SIG-M5 treated with dmso at 0.1 percent for 504 hours (cell line): Measurements from ENCODE around the gene TCP1.
"Not testable (repeated sequence)": the region's sequence is repeated elsewhere in the genome, so short reads cannot be mapped to it uniquely, and the experiment has no call there.

ENCODE experiments used
- DNase-seq: peaks from one replicate; lab custom pipeline; 2025; ENCODE audit not compliant: unreplicated experiment; lab: John Stamatoyannopoulos, UW

The TCP1 gene

DNA sequence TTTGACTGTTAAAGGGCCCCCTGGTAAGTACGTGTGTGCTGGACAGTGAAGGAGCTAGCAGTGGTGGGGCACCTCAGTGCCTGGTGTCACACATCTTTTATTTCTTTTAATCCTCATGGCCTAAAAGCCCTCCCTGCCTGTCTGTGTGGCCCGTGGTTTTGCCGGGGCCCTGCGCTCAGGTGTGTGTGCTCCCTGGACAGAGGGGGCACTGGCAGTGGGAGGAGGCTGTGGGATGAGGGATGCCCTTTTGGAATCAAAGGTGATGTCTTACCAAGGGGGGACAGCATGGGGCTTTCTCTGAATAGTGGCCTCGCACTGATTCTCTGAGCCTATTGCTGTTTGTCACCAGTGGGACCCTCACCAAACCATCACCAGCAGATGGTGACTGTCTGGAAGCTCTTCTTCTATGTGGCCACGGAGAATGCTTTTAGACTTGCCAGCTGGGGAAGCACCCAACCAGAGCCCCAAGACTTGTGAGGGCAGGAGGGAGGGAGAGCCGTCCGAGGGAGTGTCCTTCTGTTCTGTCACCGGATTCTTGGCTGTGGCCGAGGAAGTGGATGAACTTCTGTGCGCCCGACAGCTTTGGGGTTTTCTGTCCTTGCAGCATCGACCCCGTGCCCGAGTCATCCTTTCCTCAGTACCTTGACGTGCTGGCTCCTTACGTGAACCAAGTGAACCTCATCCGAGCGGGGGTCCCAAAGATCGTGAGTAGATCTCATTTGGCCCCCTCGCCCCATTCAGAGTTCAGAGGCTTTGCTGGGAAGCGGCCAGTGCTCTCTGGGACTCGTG, 28.7 kb upstream of the TCP1 start:
- no peak for DNase-seq

- DNase-seq: not testable (repeated sequence)
Observed at GRCh38 chr6:159816775-159817174, 27.4 kb upstream of the TCP1 start.

DNA sequence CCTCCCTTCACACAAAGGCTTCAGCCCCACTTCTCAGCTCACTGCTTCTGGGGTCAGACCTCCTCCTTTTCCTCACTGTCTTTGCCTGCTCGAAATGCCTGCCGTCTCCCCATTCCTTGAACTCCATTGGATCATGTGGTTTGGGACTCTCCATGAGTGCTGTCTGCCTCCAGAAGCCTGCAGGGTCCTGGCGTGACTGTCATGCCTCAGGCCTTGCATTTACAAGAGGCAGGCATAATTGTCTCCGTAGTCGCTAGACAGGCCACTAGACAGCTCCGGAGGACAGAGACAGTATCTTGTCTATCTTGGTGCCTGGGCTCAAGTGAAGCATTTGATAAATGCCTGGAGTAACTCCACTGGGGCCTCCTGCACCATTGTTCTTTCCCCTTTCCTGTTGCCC, 26.0 kb upstream of the TCP1 start:
- DNase-seq: no peak

GRCh38 chr6:159813781-159814180, 24.4 kb upstream of the TCP1 start:
- no peak for DNase-seq

DNA sequence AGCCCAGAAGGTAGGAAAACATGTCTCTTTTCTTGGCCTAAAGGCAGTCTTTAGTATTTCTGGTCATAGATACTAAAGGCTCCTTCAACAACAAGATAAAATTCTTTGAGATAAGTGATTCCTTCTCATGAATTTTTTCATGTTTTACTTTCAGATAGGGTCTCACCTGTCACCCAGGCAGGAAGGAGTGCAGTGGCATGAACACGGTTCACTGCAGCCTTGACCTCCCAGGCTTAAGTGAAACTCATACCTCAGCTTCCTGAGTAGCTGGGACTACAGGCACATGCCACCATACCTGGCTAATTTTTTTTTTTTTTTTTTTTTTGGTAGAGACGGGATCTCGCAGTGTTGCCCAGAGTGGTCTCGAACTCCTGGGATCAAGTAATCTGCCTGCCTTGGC, 19.7 kb upstream of the TCP1 start:
- DNase-seq: no peak

DNA sequence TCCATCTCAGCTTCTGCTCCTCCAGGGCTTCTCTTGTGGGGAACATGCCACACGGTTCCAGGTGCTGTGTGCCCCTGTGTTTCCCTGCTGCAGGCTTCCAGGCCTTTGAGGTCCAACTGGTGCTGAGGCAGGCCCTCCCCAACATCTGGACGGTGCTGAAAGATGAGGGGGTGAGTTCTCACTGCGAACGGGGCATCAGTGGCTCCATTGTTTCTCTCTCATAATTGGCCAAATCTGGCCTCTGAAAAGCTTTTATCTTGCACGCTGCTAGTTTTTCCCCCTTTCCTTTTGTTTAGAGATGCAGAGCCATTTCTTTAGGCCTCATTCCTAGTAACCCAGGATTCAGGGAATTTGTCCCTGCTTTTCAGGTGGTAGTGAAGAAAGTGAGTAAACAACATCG, 19.2 kb upstream of the TCP1 start:
- no peak for DNase-seq

GRCh38 chr6:159807150-159807858, 17.9 kb upstream of the TCP1 start:
- no peak for DNase-seq

GRCh38 chr6:159806021-159806458, 16.6 kb upstream of the TCP1 start:
- DNase-seq: peak; percentile 65

DNA sequence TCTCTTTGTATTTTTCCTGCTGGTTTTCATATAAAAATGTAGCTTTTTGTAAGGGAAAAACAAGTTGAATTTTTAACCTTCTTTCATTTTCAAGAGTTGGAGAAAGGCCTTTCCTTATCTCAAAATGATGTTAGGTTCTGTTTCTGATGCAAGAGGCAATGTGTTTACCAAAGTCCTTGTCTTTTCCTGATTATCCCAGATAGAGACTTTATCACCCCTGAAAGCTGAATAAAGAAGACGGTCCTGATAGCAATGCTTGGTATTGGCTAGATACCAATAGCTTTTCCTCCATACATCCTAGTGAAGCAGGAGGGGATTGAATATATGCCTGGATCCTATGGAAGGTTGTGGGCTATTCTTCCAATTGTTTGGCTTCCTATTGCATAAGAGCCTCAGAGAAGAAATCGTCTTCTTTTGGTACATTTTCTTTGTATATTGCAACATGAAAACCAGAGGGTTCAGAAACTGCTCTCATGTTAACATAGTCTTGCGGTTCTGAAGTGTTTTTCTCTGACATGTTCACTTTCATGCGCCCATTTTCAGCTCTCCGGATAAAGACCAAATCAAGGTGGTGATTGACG, 16.1 kb upstream of the TCP1 start:
- peak; percentile 66 for DNase-seq

- no peak for DNase-seq
Observed at GRCh38 chr6:159804504-159804903, 15.1 kb upstream of the TCP1 start.

DNA sequence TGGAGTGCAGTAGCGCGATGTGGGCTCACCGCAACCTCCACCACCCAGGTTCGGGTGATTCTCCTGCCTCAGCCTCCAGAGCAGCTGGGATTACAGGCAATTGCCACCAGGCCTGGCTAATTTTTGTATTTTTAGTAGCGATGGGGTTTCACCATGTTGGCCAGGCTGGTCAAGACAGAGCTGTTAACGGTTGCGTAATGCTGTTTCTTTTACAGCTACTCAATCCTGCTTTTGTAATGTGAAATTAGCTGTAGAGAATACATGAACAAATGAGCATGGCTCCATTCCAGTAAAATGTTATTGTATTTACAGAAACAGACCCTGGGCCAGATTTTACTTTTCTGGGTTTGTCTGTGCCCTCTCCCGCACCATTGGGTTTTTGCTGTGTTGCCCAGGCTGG, 12.5 kb upstream of the TCP1 start:
- peak; percentile 89 for DNase-seq

- DNase-seq: no peak
Observed at GRCh38 chr6:159800141-159800865, 10.9 kb upstream of the TCP1 start, which contains the start of gene PNLDC1. Gene PNLDC1, plus strand, starts transcription at chr6:159800276. Its CDS starts 32 bp downstream, at chr6:159800308.

DNA sequence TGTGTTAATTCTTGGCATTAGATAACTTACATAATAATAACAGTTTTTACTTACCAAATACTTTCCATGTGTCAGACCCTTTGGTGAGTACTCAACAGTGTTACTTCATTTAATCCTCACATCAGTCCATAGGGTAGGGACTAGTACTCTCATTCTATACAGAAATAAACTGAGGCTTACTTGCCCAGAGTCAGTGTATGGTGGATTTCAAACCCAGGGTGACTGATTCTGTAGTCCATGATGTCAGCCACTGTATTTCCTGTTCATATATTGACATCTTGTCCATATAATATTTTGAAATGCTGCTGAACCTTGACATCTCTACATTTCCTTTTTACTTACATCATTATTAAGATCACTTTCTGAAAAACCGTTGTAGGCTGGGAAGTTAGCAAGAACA, 8.2 kb upstream of the TCP1 start:
- no peak for DNase-seq

DNA sequence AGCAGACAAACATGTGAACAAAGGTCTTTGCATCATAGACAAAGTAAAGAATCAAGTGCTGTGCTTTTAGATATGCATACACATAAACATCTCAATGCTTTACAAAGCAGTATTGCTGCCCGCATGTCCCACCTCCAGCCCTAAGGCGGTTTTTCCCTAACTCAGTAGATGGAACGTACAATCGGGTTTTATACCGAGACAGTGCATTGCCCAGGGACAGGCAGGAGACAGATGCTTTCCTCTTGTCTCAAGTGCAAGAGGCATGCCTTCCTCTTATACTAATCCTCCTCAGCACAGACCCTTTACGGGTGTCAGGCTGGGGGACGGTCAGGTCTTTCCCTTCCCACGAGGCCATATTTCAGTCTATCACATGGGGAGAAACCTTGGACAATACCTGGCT, 5.6 kb upstream of the TCP1 start:
- not testable (repeated sequence) for DNase-seq

DNA sequence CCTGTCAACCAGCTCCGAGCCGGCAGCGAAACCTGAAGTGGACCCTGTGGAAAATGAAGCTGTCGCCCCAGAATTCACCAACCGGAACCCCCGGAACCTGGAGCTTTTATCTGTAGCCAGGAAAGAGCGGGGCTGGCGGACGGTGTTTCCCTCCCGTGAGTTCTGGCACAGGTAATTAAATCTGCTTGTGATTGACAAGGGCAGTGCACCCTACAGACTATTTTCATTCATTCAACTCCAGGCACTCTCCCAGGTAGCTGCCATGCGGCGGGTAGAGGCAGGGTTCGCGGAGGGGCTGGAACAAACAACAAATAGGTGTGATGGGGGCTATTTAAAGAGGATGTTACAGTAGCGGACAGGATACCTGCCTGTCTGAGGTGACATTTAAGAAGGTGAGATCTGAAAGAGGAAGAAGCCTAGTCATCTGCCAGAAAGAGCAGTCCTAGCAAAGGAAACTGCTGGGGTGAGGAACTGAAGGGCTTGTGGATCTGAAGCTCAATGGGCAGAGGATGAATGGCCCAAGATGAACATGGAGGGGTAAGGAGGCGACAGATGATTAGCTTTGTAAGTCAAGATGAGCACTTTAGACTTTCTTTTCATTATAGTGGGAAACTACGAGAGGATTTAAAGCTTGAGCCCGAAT, 1.7 kb upstream of the TCP1 start:
- peak; percentile 42 for DNase-seq

DNA sequence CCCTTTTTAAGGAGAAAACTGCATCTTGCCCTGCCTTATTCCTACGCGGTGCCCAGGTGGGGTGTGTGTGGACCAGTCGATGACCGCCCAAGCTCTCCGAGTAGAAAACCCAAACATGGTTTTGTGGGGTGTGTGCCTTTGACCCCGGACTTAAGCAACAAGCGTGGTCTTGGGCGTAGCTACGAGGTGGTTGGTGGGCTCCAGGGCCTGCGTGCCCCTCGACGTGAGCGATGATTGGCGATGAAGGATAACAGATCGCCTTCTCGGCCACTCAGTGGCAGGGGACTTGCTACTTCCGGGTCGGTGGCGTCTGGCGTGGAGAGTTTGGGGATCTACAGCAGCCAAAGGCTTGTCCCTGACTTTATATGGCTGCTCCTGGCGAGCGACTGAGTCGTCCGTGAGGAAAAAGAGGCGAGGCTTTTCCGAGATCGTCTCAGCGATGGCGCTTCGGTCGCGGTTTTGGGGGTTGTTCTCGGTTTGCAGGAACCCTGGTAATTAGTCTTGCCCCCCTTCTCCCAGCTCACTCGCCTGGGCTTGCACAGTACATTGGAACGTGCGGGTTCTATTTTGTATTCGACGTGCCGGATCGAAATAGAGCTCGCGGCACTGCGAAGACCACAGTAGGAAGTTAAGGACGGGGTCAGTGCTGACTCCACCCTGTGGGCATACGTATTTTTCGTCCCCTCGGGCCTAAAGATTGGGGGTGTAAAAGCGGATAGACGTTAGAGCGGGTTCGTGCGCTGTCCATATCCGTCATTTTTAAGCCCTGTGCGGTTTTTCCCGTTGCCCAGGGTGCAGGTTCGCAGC, 950 bp upstream of the TCP1 start, which contains the start of gene MRPL18:
MRPL18 (plus strand) TSS at position 319 of the 807 bp plus-strand sequence; CDS start at position 440, 121 bp downstream.
- peak; percentile 96 for DNase-seq

- no peak for DNase-seq
Observed at GRCh38 chr6:159788753-159789376, 537 bp downstream of the TCP1 start.

DNA sequence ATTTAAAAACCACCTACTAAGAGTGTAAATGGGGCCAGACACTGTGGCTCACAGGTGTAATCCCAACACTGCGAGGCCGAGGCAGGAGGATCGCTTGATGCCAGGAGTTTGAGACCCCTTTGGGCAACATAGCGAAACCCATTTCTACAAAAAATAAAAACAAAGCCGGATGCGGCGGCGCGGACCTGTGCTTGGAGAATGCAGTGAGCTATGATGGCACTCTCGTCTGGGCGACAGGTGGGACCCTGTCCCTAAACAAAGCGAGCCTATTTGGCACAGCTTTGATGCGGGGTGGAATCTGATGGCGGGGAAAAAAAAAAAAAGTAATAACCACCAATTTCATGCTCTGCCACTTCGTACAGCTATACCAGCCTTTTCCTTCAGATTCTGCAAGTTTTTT, 1.1 kb downstream of the TCP1 start:
- no peak for DNase-seq

- no peak for DNase-seq
Observed at GRCh38 chr6:159778542-159779103, 10.8 kb downstream of the TCP1 start.
